Esophagus muscularis mucosa (tissue), 4 donors: Measurements from ENCODE around the gene SLC39A11.

Experiments used
- EP300 ChIP-seq: sonication (generic); formaldehyde crosslinking; IDR thresholded peaks from one replicate; pipeline ENCODE4 v1.6.1; 2017; ENCODE audit warnings: antibody characterized with exemption
- POLR2A ChIP-seq: fragments of 450-650 bp; IDR thresholded peaks from one replicate; pipeline ENCODE4 v1.6.1; 2017; ENCODE audit warnings: antibody characterized with exemption, moderate library complexity, mild to moderate bottlenecking, low read depth
- POLR2AphosphoS5 ChIP-seq, 2 donors: sonication (generic); formaldehyde crosslinking; IDR thresholded peaks; one replicate each; pipeline ENCODE4 v1.6.1; 2017; ENCODE audit warnings: antibody characterized with exemption in 2 of 2
- TF ChIP-seq, protein P1 (sequence below), 3 experiments: fragments of 200-600 bp in 2 of 3; fragments of 450-650 bp in 1 of 3; sonication (generic) in 2 of 3; IDR thresholded peaks; one replicate each; pipeline ENCODE4 v1.5.1; 2017 to 2019; ENCODE audit warnings: antibody characterized with exemption in 3 of 3, mild to moderate bottlenecking in 2 of 3, moderate library complexity in 1 of 3

DNA sequence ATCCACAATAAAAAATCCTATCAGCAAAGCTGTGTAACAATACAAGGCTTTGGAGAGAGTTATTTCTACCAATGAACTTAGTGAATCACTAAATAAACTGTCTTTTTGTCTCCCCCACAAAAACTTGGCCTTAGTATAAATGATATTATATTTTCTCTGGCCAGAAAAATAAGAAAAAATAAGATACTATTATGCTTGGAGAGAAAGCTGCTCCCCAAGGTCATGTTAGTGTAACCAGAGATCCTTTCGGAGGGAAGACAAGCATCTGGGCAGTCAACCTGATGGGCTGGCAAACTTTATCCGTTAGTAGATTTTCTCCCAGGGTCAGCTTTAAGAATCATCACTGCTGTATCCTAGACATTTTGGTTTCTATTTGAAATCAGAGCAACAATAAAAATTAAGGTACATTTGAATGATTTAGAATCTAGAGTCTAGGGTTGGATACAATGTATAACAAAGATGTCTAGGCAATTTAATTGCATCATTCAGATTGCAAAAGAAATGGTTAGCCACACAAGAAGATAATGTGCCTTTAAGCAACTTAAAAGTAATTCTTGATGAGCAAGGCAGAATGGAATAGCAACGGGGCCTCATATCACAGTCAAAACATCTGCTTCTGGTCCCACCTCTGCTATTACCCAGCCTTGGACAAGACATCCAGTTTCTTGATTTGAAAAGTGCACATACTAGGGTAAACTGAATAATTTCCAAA is 280.4 kb downstream of the SLC39A11 start:
- TF ChIP-seq, protein P1, sequence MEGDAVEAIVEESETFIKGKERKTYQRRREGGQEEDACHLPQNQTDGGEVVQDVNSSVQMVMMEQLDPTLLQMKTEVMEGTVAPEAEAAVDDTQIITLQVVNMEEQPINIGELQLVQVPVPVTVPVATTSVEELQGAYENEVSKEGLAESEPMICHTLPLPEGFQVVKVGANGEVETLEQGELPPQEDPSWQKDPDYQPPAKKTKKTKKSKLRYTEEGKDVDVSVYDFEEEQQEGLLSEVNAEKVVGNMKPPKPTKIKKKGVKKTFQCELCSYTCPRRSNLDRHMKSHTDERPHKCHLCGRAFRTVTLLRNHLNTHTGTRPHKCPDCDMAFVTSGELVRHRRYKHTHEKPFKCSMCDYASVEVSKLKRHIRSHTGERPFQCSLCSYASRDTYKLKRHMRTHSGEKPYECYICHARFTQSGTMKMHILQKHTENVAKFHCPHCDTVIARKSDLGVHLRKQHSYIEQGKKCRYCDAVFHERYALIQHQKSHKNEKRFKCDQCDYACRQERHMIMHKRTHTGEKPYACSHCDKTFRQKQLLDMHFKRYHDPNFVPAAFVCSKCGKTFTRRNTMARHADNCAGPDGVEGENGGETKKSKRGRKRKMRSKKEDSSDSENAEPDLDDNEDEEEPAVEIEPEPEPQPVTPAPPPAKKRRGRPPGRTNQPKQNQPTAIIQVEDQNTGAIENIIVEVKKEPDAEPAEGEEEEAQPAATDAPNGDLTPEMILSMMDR (IDR thresholded peaks at IDR 0.05) = no peak
- TF ChIP-seq POLR2A (no peak), EP300 (no peak), POLR2AphosphoS5 (IDR thresholded peaks at IDR 0.05) (no peak)
